ENCODE data around the gene PTAFR. TPM values are rescaled to one million over a fixed set of nuclear protein-coding genes. Genes with fewer than 3 reads are reported as not detected.

The PTAFR gene
- total RNA-seq, 4 donors from 2014 or later, result 2.7 to 10.2 (median 6.8) TPM

DNA sequence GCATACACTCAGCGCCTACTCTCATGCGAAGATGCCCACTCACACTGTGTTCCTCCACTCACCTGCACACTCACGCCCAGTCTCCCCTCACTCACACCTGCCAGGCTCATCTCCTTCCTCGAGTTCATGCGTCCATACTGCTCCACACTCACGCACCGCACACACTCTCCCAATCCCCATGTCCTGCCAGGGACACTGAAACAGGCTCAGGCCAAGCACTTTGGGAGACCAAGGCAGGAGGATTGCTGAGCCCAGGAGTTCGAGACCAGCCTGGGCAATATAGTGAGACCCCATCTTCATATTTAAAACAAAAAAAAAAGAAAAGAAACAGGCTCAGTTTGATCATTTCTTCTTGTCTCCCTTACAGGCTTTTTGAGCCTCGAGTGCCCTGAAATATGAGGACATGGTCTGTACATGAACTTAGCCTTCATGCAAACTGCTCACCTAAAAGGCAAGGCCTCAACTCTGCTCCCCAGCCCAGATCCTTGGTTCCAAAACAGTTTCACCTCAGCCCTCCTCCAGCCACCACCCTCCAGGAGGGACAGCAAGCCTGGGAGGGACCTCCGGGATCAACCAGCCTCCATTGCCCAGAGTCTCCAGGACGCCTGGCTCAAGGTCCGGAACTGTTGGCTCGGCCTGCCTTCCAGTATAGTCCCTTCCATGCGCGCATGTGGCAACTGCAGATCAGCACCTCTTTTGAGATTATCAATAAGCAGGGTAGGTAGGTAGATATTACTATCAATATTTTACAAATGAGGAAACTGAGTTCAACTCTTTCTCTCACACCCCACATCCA lies 2.4 kb upstream of the PTAFR start:
- 95 to 96% methylated on average over 15 of the region's 15 CpGs for WGBS, 2 donors
- intact Hi-C loops (cut with DNase I; ENCODE audit: low total_unique reads), result no loop called here
- DNase-seq (ENCODE audit: low spot score in 2 of 2), result no peak
- TF ChIP-seq, protein P1, sequence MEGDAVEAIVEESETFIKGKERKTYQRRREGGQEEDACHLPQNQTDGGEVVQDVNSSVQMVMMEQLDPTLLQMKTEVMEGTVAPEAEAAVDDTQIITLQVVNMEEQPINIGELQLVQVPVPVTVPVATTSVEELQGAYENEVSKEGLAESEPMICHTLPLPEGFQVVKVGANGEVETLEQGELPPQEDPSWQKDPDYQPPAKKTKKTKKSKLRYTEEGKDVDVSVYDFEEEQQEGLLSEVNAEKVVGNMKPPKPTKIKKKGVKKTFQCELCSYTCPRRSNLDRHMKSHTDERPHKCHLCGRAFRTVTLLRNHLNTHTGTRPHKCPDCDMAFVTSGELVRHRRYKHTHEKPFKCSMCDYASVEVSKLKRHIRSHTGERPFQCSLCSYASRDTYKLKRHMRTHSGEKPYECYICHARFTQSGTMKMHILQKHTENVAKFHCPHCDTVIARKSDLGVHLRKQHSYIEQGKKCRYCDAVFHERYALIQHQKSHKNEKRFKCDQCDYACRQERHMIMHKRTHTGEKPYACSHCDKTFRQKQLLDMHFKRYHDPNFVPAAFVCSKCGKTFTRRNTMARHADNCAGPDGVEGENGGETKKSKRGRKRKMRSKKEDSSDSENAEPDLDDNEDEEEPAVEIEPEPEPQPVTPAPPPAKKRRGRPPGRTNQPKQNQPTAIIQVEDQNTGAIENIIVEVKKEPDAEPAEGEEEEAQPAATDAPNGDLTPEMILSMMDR (IDR thresholded peaks at IDR 0.05), result no peak
- no peak for TF ChIP-seq POLR2A (IDR thresholded peaks at IDR 0.05)
- no peak overlapping the region for H3K4me3 ChIP-seq (ENCODE audit: low read depth, poor library complexity, severe bottlenecking)

DNA sequence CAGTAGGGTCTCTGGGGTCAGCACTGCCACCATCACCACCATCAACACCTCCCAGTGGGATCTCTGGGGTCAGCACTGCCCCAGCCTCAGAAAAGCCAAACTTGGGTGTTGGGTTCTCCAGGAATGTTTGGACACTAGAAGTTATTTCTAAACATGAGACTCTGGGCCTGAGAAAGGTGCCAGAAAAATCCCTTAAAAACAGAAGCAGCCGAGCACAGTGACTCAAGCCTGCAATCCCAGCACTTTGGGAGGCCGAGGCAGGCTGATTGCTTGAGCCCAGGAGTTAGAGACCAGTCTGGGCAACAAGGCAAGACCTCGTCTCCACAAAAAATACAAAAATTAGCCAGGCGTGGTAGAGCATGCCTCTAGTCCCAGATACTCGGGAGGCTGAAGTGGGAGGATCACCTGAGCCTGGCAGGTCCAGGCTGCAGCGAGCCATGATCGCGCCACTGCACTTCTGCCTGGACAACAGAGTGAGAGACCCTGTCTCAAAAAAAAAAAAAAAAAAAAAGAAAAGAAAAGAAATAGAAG lies 470 bp downstream of the PTAFR start:
- no peak for DNase-seq (ENCODE audit: low spot score in 2 of 2)
- intact Hi-C loops (cut with DNase I; ENCODE audit: low total_unique reads), result no loop called here
- no peak overlapping the region for H3K4me3 ChIP-seq (ENCODE audit: low read depth, poor library complexity, severe bottlenecking)
- TF ChIP-seq POLR2A (IDR thresholded peaks at IDR 0.05), result no peak
- TF ChIP-seq, protein P1 (IDR thresholded peaks at IDR 0.05), result no peak
- WGBS, 2 donors, result 76 to 79% methylated on average over 8 of the region's 8 CpGs

DNA sequence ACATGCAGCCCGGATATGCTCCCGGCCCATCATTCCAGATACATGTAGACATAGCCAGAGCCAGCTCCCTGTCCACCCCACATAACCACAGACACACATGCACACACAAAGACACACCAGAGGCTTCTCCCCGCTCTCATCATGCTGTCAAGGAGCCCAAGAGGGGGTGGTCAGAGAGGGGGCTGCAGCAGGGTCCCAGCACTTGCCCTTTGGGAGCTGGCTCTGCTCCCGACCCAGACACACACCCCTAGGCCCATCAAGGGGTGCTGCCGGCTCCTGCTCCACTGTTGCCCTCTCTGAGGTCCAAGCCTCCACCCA lies 2.6 kb downstream of the PTAFR start:
- intact Hi-C loops (cut with DNase I; ENCODE audit: low total_unique reads), result no loop called here
- no peak for TF ChIP-seq POLR2A (IDR thresholded peaks at IDR 0.05)
- TF ChIP-seq, protein P1 (IDR thresholded peaks at IDR 0.05), result no peak
- H3K4me3 ChIP-seq (ENCODE audit: low read depth, poor library complexity, severe bottlenecking), result no peak overlapping the region
- 24 to 63% methylated on average over 2 to 4 of the region's 5 CpGs for WGBS, 2 donors
- no peak for DNase-seq (ENCODE audit: low spot score in 2 of 2)

DNA sequence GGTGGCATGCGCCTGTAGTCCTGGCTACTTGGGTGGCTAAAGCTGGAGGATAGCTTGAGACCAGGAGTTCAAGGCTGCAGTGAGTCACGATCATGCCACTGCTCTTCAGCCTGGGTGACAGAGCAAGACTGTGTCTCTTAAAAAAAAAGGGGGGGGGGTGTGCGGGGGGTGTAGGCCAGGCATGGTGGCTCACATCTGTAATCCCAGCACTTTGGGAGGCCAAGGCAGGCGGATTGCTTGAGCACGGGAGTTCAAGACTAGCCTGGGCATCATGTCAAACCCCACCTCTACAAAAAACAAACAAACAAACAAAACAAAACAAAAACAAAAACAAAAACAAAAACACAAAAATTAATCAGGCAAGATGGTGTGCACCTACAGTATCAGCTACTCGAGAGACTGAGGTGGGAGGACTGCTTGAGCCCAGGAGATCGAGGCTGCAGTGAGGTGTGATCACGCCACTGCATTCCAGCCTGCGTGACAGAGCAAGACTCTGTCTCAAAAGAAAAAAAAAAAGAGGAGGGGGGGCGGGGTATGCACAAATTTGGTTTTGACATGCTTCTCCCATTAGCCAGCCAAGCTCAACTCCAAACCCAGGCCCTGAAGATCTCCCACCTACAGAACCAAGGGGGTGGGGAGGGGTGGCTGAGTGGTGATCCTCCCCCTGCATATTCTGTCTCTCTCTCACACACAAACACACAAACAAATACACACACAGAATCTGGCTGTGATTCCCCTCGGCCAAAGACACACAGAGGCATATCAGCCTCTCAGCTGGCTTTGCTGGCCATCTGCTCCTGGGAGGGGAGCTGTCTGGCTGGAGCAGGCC lies 3.1 kb downstream of the PTAFR start:
- intact Hi-C loops (cut with DNase I; ENCODE audit: low total_unique reads), result no loop called here
- TF ChIP-seq, protein P1 (IDR thresholded peaks at IDR 0.05), result no peak
- TF ChIP-seq POLR2A (IDR thresholded peaks at IDR 0.05), result no peak
- DNase-seq (ENCODE audit: low spot score in 2 of 2), result no peak
- WGBS, 2 donors, result 54% methylated on average over 11 of the region's 11 CpGs
- H3K4me3 ChIP-seq (ENCODE audit: low read depth, poor library complexity, severe bottlenecking), result no peak overlapping the region

DNA sequence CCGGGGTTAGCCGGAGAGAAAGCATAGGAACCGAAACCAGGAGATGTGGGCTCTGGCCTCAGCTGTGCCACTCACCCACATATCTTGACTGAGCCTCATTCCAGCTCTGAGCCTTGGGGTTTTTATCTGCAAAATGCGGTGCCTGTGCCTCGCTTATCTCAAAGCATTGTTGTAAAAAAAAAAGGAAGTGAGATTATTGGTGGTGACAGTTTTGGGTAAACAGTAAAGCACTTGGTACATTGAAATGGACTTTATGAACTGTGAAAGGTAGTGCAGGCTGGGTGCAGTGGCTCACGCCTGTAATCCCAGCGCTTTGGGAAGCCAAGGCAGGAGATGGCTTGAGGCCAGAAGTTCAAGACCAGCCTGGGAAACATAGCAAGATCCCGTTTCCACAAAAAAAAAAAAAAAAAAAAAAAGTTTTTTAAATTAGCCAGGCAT lies 3.8 kb downstream of the PTAFR start:
- WGBS, 2 donors, result 48 to 55% methylated on average over 8 of the region's 8 CpGs
- DNase-seq (ENCODE audit: low spot score in 2 of 2), result no peak

More for the DNA sequence above, 3.8 kb downstream of the PTAFR start:
- intact Hi-C loops (cut with DNase I; ENCODE audit: low total_unique reads), result no loop called here
- TF ChIP-seq, protein P1 (IDR thresholded peaks at IDR 0.05), result no peak
- TF ChIP-seq POLR2A (IDR thresholded peaks at IDR 0.05), result no peak
- H3K4me3 ChIP-seq (ENCODE audit: low read depth, poor library complexity, severe bottlenecking), result no peak overlapping the region

Measured in lower leg skin (tissue), 4 donors.